ENCODE measurements around the gene THOC6.

The THOC6 gene

GRCh38 chr16:3015865-3016521 lies 7.8 kb upstream of the THOC6 start:
- DNase-seq (ENCODE audit: low read depth), result no peak

GRCh38 chr16:3017344-3017743 lies 6.5 kb upstream of the THOC6 start:
- DNase-seq (ENCODE audit: low read depth), result no peak

- no peak for DNase-seq (ENCODE audit: low read depth)
Observed at GRCh38 chr16:3017794-3018506, 5.9 kb upstream of the THOC6 start, which contains the start of gene CLDN6. TSS of gene CLDN6 (minus strand) at chr16:3018183. CDS start at chr16:3016021, 2,162 bp downstream.

- DNase-seq (ENCODE audit: low read depth), result no peak
Observed at GRCh38 chr16:3019594-3020246, 4.1 kb upstream of the THOC6 start.

GRCh38 chr16:3020247-3020603 lies 3.6 kb upstream of the THOC6 start, which contains the start of gene TNFRSF12A:
TSS of gene TNFRSF12A (plus strand) at chr16:3020368. CDS start at chr16:3020398, 30 bp downstream.
- DNase-seq (ENCODE audit: low read depth), result peak; percentile 14

- DNase-seq (ENCODE audit: low read depth), result peak; percentile 59
Observed at GRCh38 chr16:3020604-3021448, 3.0 kb upstream of the THOC6 start.

GRCh38 chr16:3021449-3022207 lies 2.2 kb upstream of the THOC6 start:
- DNase-seq (ENCODE audit: low read depth), result peak; percentile 73

GRCh38 chr16:3022208-3022683 lies 1.6 kb upstream of the THOC6 start:
- DNase-seq (ENCODE audit: low read depth), result peak; percentile 86

GRCh38 chr16:3022684-3023414 lies 986 bp upstream of the THOC6 start:
- no peak for DNase-seq (ENCODE audit: low read depth)

- DNase-seq (ENCODE audit: low read depth), result no peak
Observed at GRCh38 chr16:3023415-3023668, 493 bp upstream of the THOC6 start.

- no peak for DNase-seq (ENCODE audit: low read depth)
Observed at GRCh38 chr16:3025032-3026002, 1.5 kb downstream of the THOC6 start.

GRCh38 chr16:3026003-3026378 lies 2.2 kb downstream of the THOC6 start:
- DNase-seq (ENCODE audit: low read depth), result no peak

GRCh38 chr16:3026609-3027488 lies 3.0 kb downstream of the THOC6 start:
- DNase-seq (ENCODE audit: low read depth), result no peak

- no peak for DNase-seq (ENCODE audit: low read depth)
Observed at GRCh38 chr16:3027489-3027795, 3.6 kb downstream of the THOC6 start.

GRCh38 chr16:3027983-3028715 lies 4.3 kb downstream of the THOC6 start:
- peak; percentile 17 for DNase-seq (ENCODE audit: low read depth)

- DNase-seq (ENCODE audit: low read depth), result no peak
Observed at GRCh38 chr16:3028716-3029319, 5.0 kb downstream of the THOC6 start.

GRCh38 chr16:3029491-3030221 lies 5.8 kb downstream of the THOC6 start:
- no peak for DNase-seq (ENCODE audit: low read depth)
